ENCODE measurements around the gene DHCR7.

Gene DHCR7

GRCh38 chr11:71456831-71457230, 8.6 kb upstream of the DHCR7 start:
- TF ChIP-seq CTCF (IDR thresholded peaks at IDR 0.05; ENCODE audit: low read depth, low read length) = no peak
- no peak for DNase-seq (ENCODE audit: extremely low read depth, low read depth)

- TF ChIP-seq CTCF (IDR thresholded peaks at IDR 0.05; ENCODE audit: low read depth, low read length) = no peak
- DNase-seq (ENCODE audit: extremely low read depth, low read depth) = no peak
Measured at GRCh38 chr11:71456294-71456693, 8.1 kb upstream of the DHCR7 start.

- no peak for DNase-seq (ENCODE audit: extremely low read depth, low read depth)
- no peak for TF ChIP-seq CTCF (IDR thresholded peaks at IDR 0.05; ENCODE audit: low read depth, low read length)
Measured at GRCh38 chr11:71454470-71455113, 6.4 kb upstream of the DHCR7 start.

- no peak for DNase-seq (ENCODE audit: extremely low read depth, low read depth)
Measured at GRCh38 chr11:71453918-71454304, 5.7 kb upstream of the DHCR7 start.

GRCh38 chr11:71453037-71453917, 5.1 kb upstream of the DHCR7 start, which contains the start of gene NADSYN1:
Gene NADSYN1, plus strand, starts transcription at chr11:71453203. Its CDS starts 94 bp downstream, at chr11:71453297.
- TF ChIP-seq CTCF (IDR thresholded peaks at IDR 0.05; ENCODE audit: low read depth, low read length) = no peak
- DNase-seq (ENCODE audit: extremely low read depth, low read depth) = peak; percentile 87

More at GRCh38 chr11:71453918-71454304, 5.7 kb upstream of the DHCR7 start:
- TF ChIP-seq CTCF (IDR thresholded peaks at IDR 0.05; ENCODE audit: low read depth, low read length) = no peak

GRCh38 chr11:71452199-71453036, 4.2 kb upstream of the DHCR7 start:
- no peak for TF ChIP-seq CTCF (IDR thresholded peaks at IDR 0.05; ENCODE audit: low read depth, low read length)
- no peak for DNase-seq (ENCODE audit: extremely low read depth, low read depth)

All from AG09319 (cell line).